GM18526 (cell line): ENCODE results near the gene HOXA2.

Source experiments
- POLR2A ChIP-seq: IDR thresholded peaks from 3 replicates; pipeline ENCODE4 v1.6.1; 2011; ENCODE audit not compliant: insufficient read length; ENCODE audit errors: extremely low read depth

Gene HOXA2

DNA sequence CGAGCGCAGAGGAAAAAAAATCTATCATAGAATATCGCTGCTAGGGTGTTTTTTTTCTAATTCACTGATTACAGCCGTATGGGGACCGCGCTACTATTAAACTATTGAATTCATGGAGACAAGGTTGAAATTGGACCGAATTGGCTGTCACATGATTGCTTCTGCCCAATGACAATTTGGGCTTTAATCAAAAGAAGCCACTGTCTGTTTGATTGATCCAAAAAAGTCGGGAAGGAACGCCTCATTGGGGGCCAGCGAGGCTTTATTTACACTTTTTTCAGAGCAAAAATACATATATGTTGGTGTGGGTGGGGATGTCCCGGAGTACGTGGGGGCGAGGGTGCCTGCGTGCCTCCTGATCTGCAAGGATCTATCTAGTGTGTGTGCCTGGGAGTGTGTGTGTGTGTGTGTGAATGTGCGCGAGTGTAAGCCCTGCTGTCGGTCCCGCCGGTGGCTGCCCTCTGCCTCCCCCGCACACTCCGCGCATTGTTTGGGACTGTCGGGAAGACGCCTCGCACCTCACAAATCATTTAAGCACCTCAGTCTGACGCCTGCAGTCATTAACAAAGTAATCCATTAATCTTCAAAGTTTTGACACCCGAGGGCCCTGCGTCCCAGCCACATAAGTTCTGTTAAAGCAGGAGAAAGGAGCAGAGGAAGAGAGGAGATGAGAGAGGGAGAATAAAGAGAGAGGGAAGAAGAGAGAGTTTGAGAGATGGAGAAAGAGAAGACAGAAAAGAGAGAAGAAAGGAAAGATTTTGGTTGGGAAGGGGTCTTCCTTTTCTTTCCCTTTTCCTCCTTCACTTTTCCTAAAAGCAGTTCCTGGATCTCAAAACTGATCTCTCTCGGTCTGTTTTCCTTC lies at the start of gene HOXA2:
TSS of gene HOXA2 (minus strand) at position 103 of the 862 bp plus-strand sequence. CDS start 183 bp downstream, outside the sequence.
- no peak for TF ChIP-seq POLR2A

DNA sequence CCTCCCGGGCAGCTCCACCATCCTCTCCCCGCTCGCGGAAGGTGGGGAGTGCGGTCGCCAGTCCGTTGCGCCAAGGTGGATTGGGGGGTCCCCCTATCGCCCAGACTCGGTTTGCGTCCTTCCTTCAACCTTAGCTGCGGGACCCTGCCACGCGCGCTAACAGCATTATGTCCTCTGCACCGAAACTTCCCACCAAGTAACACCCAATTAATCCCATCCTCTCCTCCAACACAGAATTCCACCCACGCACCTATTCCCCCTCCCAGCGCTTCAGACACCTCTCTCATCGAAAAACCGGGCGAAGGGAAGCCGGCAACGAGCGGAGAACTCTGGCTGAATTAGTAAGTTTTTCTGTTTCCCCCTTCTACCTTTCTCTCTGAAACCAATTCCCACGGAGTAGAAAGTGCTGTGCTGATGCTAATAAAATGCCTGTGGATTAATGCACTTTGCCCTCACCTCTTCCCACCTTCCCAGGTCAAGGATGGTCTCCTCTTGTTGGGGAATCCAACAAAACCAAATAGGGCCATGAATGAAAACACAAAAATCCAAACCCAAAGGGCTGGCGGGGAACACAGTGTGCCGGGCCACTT lies 49.0 kb upstream of the HOXA2 start:
- TF ChIP-seq POLR2A, result no peak

DNA sequence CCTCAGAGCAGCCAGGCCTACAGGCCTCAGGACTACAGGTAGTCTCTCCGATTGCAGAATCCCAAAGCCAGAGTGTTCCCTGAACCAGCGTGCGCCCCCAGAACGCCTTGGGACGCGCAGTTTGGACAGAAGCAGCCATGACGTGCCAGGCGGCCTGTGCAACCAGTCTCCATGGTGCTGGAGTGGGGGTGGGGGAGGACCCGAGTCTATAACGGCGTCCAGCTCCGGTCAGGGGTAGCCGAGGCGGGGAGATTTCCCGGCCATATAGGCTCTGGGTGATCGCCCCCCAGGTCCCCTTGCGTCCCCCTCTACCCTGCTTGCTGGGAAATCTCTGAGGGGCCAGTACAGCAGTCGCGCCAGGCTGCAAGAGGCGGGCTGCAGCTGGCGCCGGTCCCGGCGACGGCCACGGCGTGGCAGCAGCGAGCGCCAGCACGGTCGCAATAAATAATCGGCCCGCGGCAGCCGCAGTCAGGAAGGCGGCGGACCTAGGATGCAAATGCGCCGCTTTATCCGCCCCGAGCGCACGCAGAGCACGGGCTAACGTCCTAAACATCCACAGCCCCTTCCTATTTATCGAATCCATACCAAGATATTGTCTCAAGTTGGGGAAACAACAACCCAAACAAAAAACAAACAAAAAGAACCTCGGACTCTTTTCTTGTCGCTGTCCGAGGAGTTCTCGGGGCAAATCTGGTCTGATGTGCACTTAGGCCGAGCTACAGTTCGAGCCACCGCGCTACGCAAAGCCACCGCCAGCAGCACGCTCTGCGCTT lies 48.3 kb upstream of the HOXA2 start:
- no peak for TF ChIP-seq POLR2A

DNA sequence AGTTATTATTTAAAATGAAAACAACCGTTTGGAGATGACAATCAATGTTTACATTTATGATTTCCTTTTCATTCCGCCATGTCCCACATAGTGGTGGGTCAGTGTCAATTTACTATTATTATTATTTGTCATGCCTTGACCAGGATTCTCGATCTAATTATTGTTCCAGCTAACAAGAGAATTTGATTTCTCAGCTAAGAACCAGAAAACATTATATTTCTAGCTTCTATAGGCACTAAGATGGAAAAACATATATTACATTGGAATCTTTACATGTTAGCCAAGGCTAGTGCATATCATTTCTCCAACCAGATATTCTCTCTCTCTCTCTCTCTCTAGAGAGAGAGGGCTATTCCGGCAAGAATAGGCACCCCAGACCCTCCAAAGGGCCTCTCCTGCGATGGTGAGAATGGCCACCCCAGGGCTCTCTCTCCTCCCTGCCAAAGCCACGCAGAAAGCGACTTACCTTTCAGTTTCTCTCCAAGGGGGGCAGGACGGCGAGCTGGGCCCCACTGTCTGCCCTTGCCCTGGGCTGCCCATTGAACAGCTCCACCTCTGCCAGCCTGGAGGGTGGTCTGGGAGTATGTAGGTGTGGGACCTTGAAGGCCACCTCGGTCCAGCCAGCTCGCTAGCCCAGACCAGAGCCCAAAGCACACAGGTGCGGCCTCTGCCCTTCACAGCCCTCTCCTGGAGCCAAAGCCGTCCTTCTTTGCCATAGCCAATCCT lies 47.5 kb upstream of the HOXA2 start:
- no peak for TF ChIP-seq POLR2A

DNA sequence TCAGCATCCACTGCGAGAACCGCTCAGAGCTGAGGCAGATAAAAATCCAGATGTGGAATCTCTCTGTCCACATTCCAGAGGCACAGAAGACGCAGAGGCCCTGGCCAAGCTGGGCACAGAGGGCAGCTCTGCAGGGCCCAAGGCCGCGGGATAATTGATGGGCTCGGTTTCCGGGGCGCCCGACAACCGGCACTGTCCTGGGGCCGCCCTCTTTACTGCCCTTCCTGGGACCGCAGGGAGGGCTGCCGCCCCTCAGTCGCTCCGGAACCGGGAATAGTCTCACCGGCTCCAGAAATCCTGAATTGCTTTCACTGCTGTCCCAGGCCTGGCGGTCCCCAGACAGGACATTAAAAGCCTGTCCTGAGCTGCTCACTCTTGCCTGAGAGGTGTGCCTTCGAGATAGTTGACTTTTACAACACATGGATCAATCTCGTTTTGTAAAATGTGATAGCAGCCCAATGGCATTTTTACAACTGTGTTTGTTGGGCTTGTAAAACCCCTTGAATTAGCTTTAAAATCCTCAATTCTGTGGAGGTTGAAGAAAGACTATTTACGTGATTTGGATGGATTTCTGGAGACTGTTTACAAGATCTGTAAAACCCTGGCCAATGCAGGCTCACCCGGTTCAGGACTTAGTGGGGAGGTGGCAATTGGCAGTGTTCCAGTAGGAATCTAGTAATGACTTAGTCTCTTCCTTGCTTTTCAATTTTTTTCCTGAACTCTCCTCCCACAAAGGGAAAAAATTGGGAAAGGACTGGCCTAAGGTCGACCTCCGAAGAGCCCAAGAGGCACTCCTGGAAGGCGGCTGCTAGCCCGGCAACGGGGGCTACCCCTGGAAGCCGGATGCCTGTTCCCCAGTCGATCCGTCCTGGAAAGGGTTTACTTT lies 46.5 kb upstream of the HOXA2 start:
- no peak for TF ChIP-seq POLR2A

DNA sequence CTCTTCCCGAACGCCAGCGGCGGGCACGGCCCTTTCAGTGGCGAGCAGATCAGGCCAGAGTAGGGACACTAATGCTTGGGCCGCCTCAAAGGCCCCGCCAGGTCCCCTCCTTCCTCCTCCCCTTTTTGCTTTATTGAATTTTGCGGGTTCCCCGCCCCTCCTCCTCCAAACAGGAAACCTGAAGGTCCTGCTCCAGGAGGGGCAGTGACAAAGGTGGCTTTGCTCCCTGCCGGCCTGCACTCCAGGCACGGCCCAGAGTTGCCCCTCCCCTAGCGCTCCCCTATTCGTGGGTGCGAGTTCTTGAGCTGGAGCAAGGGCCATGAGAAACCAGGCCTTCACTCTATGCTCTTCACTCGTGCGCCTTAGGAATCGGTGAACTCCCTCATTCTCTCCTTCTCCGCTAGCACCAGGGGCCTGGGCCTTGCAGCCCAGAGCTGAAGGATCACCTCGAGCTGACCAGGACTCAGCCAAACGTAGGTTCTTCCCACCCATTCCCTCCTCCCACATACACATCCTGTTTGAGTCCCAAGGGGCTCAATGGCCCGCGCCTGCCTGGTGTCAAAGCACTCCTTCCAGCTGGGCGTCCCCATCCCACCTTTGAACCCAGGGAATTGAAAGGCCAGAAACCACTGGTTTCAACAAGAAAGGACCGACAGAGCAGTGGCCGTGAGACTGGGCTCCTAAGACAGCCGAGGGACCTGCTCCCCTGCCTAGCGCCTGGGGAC lies 45.7 kb upstream of the HOXA2 start:
- no peak for TF ChIP-seq POLR2A

DNA sequence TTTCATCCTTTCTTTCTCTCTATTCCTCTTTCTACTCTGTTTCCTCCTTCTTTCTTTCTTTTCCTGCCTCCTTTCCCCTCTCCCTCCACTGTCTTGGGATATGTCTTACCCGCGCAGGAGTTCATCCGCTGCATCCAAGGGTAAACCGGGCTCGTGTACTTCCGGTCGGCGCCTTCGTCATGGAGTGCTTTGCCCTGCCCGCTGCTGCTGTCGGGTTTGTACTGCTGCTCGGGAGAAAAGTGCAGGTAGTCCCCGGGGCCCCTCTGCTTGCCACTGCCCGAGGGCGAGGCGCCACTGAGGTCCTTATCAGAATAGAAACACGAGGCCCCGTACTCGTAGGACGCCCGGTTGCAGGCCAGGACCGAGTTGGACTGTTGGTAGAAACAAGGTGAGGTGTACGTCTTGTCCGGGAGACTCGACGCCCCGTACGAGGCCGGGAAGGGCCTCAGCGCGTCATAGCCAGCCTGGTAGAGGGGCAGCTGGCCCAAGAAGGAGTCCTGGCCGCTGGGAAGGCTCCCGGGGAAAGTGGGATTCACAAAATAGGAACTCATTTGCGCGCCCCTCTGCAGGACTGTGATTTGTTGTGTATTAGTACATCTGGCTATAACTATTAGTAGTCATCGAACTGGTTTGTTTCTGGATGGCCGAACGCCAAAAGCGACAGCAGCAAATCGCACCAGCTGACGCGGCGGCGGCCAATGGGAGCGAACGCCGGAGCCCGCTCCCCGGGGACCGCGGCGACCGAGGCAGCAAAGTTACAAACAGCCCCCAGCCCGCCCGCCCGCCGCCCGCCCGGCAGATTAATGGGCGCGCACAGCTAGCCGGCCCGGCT lies 44.9 kb upstream of the HOXA2 start, which contains the start of gene HOXA6:
TSS of gene HOXA6 (minus strand) at position 576 of the 832 bp plus-strand sequence. CDS start at position 551, 25 bp downstream.
- no peak for TF ChIP-seq POLR2A

DNA sequence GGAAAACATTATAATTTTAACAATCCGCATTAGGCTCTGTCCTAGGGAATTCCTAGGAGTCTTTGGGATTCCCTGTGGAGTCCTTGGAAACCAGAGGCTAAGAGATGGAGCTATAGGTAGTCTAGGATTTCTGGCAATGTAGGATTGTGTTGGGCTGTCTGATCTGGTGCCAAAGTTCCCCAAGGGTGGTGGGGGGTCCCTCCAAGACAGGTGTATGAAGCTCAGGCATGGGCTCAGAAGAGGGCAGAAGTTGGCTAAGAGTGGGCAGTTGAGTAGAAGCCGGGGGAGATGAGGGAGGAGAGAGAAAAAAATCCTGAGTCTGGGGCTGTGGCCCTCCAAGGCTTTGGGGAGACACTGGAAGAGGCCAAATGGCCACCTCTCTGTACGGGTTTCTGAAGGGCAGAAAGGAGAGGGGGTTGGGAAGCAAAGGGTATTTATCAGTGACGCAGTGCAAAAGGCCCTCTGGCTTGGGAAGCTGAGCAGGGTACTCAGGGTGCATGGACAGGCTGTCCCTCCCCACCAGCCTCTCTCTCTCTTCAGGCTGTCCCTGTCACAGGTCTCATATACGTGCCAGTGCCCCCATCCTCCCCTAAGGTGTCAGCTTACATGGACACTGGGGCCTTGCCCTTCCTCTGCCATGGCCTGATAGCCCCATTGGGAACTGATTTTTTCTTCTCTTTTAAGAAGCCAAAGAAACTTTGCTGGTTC lies 44.2 kb upstream of the HOXA2 start:
- TF ChIP-seq POLR2A, result no peak

DNA sequence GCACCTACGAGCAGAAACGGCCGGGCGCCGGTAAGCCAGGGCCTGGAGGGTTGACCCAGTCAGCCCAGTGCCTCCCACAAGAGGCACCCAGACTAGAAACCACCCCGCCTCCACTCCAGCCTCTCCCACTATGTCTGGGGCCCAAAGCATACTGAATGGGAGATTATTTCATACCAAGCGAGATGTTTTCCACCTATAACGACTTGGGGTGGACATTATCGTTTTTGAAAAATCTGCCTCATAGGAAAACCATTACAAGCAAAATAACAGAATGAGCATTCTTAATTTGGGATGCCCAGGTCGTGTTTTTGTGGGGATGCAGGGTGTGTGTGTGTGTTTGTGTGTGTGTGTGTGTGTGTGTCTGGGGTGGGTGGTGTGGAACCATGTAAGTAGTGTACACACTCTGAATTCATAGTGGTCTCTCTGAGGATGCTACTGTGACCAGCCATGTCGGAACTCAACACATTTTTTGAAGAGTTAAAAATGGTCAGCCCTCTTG lies 43.5 kb upstream of the HOXA2 start:
- TF ChIP-seq POLR2A, result no peak

DNA sequence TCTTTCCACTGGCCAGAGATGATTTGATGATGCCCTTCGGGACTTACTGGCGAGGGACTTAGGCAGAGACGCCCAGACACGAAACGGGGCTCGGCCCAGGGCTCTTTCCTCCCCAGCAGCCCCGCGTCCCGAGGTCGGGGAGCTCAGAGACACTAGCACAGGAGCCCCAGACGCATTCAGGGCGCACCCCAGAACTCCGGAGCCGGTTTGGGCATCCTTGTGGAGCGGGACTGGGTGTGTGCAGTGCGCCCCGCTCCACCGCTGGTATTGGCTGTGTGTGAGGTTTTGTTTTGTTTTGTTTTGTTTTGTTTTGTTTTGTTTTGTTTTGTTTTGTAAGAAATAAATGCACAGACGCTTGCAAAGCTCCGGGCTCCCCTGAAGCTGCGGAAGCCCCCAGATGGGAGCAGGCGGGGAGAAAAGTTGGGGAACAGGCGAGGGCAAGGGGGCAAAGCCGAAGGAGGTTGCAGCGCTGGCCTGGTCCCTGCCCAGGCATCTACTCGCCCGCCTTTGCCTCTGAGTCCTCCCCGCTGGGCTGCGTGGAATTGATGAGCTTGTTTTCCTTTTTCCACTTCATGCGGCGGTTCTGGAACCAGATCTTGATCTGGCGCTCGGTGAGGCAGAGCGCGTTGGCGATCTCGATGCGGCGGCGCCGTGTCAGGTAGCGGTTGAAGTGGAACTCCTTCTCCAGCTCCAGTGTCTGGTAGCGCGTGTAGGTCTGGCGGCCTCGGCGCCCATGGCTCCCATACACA lies 42.9 kb upstream of the HOXA2 start:
- TF ChIP-seq POLR2A, result no peak

DNA sequence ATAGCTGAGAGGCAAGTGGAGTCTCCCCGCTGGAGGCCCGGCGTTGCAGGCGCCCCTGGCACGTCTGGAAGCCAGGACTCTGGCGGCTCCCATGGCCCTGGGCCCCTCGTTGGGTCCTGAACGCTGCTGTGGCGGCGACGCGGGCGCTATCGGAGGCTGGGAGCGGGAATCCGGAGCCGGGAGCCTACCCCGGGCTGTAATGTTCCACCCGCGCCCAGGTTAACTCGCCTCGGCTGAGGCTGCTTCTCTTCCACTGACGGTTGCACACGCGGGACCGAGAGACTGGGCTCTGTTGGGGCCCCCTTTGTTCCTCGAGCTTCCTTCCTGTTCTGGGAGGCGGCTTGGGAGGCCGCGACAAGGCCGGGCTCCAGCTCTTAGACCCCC lies 42.3 kb upstream of the HOXA2 start:
- TF ChIP-seq POLR2A, result no peak
